GM18873 (cell line): Measurements from ENCODE around the gene CRYAB.
A peak's percentile ranks its signal among the peaks of the same experiment; 100 is the strongest.
"Not testable (repeated sequence)": the region's sequence is repeated elsewhere in the genome, so short reads cannot be mapped to it uniquely, and the experiment has no call there.

Experiments used
- ATAC-seq: cut with Tn5 transposase; IDR thresholded peaks from one replicate; pipeline ENCODE4 v1.9.1; 2021; ENCODE audit warnings: mild to moderate bottlenecking, moderate library complexity, moderate number of reproducible peaks; ENCODE audit not compliant: unreplicated experiment, low FRiP score

The CRYAB gene

DNA sequence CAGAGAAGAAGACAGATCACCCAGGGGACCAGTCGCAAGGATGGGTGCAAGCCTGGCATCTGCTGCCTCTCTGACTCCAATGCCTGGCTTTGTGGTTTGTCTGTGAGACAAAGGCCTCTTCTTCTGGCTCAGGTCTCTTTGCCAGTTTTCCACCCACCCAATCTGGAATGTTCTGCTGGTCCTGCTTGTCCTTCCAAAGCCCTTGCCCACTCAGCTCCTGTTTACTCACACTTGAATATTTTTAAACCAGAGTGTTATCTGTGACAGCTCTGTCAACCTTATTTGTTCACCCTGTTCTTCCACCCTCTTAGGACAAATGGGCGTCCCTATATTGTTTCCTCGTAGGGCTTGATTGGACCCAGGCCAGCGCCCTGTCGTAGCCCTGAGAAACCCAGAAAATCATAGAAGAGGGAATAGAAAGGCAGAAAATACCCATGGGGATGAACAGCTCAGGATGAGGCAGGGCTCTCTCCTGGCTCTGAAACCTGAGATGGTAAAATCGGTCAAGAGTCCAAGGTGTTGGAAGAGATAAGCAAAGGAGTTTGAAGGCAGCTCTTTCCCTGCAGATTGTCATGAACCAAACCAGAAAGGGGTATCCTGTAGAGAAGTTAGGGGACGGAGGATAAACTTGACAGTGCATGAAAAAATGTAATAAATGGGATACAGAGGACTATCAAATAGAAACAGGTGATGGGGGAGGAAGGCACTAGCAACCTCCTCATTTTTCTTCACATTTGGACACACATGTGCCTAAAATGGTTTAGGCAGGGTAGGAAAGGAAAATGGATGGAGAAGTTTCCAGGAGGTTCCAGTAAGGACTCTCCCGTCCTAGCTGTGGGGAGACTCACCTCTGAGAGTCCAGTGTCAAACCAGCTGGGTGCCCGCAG, 651 bp downstream of the CRYAB start:
- ATAC-seq = no peak

DNA sequence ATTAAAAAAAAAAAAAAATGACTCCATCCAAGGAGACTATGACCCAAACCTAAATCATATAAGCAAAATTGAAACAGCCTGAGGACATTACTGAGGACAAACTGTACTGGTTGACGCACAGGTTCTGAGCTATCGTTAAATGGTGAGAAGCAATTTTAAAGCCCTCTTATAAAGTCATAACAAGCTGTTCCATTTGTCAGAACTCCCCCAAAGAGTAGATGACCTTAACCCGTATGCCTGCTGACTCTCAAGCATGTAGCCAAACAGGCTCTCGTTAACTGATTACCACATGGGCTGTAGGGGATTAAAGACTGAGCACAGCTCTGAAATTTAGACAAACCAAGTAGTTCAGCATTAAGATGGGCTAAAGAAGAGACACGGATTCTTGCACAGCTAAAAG, 2.2 kb downstream of the CRYAB start:
- ATAC-seq = no peak

DNA sequence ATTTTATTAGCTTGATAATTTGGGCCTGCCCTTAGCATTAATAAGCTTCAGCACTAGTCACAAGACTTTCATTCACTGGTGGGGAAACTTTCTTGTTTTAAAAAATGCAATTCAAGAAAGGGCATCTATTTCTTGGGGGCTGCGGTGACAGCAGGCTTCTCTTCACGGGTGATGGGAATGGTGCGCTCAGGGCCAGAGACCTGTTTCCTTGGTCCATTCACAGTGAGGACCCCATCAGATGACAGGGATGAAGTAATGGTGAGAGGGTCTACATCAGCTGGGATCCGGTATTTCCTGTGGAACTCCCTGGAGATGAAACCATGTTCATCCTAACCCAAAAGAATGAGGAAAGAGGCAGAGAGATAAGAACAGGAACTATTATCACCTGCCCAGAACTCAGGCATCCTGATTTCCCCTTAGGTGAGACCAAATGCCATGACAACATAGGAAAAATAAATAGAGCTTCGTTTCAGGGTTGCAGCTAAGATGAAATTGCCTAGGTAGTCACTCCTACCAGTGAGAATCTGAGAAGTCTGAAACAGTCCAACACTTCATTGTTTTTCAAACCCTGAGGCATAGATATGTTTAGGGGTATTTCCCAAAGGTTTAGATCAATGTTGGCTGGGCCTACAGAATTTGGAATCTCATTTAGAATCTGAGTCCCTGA, 2.8 kb downstream of the CRYAB start:
- no peak for ATAC-seq

DNA sequence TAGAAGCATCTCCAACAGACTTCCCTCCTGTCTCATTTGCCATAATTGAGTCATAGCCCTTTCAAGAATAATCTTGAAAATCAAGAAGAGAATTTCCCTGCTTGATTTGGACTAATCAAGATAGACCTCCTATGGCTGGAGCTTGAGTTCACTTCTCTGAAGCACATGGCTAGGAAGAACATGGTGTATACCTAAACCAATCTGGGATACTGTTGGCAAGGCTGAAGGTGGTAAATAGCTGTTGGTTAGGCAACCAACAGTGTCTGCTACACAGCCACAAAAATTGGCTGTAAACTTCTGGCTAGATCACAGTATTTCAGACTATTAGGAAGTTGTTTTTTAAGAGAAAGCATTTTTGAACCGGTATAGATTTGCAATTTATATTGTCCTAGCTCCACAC, 4.9 kb downstream of the CRYAB start:
- ATAC-seq = no peak

DNA sequence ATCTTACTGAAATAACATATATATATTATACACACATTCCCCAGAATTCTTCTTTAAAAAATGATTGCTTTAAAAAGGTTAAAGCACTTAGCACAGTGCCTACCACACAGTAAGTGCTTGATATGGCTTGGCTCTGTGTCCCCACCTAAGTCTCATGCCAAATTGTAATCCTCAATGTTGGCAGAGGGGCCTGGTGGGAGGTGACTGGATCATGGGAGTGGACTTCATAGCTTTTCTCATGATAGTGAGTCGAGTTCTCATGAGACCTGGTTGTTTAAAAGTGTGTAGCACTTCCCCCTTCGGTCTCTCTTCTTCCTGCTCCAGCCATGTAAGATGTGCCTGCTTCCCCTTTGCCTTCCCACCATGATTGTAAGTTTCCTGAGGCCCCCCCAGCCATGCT, 6.2 kb downstream of the CRYAB start:
- no peak for ATAC-seq

DNA sequence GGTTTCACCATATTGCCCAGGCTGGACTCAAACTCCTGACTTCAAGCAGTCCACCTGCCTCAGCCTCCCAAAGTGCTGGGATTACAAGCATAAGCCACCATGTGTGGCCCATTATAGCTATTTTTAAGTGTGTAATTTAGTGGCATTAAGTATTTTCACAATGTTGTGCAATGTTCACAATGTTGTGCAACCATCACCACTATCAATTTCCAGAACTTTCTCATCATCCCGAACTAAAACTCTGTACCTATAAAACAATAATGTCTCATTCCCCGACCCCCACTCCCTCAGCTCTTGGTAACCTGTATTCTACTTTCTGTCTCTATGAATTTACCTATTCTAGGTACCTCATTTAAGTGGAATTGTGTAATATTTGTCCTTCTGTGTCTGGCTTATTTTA, 24.7 kb downstream of the CRYAB start:
- no peak for ATAC-seq

DNA sequence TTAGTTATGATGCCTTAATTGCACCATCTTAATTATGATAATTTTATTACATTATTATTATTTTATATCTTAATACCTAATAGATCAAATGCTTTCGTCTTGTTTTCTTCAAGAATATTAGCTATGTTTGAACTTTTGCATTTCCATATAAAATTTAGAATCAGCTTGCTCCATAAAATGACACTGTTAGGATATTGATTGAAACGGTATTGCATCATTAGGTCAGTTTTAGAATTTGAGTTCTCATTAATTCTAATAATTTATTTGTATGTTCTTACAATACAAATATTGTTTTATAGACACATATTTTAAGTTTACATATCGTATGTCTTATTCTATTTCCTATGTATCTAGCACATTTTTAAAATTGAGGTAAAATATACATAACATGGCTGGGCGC, 25.5 kb downstream of the CRYAB start:
- ATAC-seq = no peak

DNA sequence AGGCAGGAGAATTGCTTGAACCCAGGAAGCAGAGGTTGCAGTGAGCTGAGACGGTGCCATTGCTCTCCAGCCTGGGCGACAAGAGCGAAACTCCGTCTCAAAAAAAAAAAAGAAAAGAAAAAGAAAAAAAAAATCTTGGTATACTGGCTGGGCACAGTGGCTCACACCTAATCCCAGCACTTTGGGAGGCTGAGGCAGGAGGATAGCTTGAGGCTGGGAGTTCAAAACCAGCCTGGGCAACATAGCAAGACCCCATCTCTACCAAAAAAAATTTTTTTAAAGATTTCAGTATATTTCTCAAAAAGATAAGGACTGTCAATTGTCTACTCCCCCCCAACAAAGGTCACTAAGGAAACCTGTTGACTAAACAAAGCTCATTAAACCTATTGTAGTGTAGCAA, 26.5 kb downstream of the CRYAB start:
- not testable (repeated sequence) for ATAC-seq

DNA sequence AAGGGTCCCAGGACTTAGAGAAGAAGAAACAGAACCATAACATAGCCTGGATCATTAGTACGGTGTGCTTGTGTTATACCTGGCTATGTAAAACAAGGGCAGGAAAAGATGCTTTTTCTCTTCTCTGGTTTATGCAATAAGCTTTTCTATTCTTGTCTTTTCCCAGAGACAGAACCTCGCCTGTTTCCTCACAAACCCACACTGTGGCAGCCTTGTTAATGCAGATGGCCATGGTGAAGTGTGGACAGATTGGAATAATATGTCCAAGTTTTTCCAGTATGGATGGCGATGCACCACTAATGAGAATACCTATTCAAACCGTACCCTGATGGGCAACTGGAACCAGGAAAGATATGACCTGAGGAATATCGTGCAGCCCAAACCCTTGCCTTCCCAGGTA, 29.4 kb downstream of the CRYAB start:
- no peak for ATAC-seq

DNA sequence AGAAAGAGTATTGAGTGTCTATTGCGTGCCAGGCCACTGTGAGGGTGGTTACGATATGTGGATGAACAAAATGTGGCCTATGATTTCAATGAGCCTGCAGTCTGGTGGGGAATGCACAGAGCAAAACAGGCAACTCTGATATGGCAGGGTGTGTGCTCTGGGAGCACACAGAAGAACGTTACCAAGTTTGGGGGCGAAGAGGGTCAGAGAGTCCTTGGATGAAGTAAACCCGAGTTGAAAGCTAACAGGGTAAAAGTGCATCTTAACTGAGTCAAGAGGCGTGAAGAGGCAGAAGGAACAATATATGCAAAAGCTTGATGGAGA, 32.0 kb downstream of the CRYAB start:
- ATAC-seq = no peak

DNA sequence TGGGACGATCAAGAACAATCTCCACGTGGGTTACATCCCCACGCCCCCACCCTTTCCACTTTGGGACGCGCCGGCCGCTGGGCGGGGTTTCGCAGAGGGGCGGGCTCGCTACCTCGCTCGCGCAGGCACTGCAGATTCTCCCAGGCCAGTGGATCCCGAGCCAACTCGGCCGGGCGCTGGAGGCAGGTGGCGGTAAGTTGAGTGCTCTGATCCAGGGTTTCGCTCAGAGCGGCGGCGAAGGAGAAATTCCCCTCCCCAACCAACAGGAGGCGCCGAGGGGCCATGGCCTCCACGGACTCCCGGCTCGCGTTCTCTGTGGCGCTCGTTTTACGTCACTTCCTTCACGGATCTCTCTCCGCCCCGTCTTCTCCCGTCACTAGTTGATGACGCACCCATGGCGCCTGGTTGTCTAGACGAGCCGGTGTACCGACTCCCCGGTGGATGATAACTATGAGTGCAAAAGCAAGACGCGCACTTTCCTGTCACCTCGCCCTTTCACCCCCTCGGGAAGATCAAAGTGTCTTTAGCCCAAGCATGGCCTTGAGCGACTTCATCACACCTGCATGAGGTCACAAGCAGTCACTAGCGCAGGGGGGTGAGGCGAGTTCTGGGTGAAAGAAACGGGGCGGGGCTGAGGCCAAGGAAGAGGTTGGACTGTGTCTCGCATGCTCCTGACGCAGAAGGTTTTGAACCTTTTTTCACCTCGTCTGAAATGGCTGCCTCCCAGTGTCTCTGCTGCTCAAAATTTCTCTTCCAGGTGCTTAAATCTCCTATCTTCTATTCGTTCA, 32.5 kb downstream of the CRYAB start, which contains the start of the genes CFAP68 and FDXACB1:
Gene CFAP68, plus strand, starts transcription at position 693 of the 788 bp plus-strand sequence. Its CDS starts 20 bp downstream, at position 713.
Gene FDXACB1, minus strand, starts transcription at position 317 of the 788 bp plus-strand sequence. Its CDS starts 33 bp downstream, at position 284.
- peak; percentile 84 for ATAC-seq

DNA sequence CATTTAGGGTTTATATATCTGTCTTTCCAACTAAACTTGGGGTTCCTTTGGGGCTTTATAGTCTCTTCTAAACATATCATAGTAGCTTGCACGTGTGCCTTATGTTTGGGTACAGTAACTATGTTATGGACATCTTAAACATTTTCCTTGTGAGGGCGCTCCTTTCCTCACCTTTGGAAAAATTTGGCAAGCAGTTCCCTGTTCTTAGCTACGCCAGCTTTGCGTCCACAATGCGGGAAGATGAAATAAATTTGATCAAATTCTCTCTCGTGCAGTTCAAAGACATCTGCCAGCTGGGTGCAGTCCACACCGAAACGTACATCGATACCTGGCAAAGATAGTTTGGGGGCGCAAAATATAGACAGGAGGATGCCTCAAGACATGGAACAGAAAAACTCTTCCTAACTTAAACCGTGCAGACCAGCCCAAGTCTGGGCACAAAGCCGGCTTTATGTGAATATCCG, 33.2 kb downstream of the CRYAB start:
- no peak for ATAC-seq

DNA sequence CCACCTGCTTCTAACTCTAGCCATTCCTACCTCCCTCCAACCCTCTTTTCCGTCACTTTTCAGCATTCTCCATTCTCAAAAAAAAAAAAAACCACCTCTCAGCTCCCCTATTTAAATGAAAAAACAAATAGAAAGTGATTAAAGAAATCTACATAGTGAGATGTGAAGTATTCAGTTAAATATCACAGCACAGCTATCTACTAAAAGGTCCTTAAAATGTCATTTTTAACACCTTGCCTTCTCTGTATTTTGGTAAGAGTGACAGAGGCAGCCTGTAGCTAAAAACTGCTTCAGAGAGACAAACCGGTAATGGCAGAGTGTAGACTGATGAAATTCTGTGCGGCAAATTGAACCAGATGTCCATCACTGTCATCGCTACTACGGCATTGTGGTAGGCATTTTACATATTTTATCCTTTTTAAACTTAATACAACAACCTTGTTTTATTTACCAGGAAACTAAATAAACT, 39.8 kb downstream of the CRYAB start:
- no peak for ATAC-seq

DNA sequence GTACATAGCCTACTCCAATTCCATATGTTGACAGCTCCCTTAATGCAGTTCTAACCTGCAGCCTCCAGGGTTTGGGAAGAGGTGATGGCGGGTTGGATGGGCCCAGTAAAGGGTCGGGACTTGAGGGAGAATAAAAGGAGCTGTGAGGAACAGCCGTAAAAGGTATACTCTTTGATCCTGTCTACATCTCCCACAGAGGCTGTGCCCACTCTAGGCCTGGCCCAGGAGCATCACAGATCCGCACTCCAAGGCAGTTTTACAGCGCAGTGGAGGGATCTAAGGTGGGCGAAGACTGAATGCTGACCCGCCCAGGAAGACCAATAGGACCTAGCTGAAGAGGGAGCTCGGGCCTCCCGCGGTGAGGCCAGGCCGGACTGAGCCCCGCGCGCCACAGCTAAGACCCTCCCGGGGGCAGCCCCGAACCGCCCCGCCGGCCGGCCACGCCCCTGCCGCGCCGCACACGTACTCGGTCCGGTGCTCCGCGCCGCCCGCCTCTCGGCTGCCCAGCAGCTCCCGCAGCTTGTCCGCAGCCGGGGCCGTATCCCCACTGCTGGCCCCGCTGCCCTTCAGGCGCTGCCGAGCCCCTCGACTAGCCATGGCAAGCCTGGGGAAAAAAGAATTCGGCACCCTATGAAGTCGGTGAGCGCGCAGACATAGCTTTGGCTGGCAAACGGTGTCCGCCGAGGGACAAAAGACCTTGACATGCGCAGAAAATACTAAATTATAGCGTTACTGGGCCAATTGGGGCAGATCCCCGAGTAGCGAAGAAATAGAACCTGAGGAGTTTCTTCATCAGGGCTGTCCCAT, 40.5 kb downstream of the CRYAB start, which contains the start of gene ALG9:
Gene ALG9, minus strand, starts transcription at position 696 of the 807 bp plus-strand sequence. Its CDS starts 99 bp downstream, at position 597.
- ATAC-seq = peak; percentile 82

DNA sequence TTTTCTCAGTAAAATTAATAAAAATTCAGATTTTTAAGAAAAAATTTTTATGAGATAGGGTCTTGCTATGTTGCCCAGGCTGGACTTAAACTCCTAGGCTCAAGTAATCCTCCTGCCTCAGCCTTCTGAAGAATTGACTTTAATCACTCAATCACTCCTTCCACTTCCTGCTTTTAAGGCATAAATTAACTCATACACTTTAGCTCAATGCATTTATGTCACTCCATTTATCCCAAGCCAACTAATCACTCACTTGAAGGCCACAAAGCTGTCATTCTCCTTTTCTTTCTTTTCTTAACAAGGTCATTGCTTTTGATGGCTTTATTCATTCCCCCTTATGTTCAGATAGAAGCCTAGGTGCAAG, 41.1 kb downstream of the CRYAB start:
- no peak for ATAC-seq

DNA sequence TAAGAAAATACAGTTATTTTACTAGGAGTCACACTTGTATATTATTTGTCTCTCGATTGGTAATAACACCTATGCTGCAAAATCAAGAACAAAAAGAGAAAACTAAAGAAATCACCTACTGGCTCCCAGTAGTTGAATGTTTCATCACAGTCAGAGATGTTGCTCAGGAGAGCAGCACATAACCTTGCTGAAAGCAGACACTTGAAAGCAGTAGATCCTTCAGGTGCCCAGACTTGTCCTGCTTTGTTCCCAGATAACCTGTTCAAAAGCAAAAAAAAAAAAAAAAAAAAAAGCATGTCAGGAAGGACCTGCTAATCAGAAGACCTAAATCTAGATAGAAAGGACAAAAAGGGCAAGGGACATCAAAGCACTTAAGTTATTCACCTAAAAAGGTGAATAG, 41.5 kb downstream of the CRYAB start:
- ATAC-seq = no peak

DNA sequence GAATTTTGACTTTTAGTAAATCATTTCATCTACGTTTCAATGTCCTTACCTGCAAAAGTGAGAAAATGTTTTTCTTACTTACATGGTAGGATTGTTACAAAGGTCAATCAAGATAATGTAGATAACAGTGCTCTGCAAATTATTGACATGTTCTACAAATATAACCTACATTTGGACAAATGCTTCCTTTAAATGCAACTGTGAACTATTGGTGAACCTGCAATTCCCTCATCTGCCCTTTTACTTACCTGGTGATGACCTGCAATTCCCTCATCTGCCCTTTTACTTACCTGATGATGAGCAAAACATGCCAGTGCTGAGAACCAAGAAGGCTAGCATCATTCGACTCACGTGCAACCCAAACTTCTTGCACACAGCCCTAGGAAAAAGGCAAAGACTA, 51.3 kb downstream of the CRYAB start:
- no peak for ATAC-seq
